SJSA1 (cell line): ENCODE data around the gene PLD4. TPM values are rescaled to one million over a fixed set of nuclear protein-coding genes. Genes with fewer than 3 reads are reported as not detected.
"Not testable (repeated sequence)": the region's sequence is repeated elsewhere in the genome, so short reads cannot be mapped to it uniquely, and the experiment has no call there.

Experiments used
- DNase-seq, 2 experiments: peaks; one replicate each; pipeline ENCODE4 v3.0.0-alpha.2; 2015 to 2020; ENCODE audit warnings: low spot score in 2 of 2, low read depth in 1 of 2
- H3K27ac ChIP-seq: fragments of 250-450 bp; sonication (Bioruptor Pico); 2 replicates; pipeline ENCODE4 v1.5.1; 2020; ENCODE audit warnings: mild to moderate bottlenecking, moderate library complexity
- H3K27me3 ChIP-seq: fragments of 250-450 bp; sonication (Bioruptor Pico); replicated peaks from 2 replicates; pipeline ENCODE4 v1.5.1; 2020; ENCODE audit warnings: mild to moderate bottlenecking, moderate library complexity
- H3K36me3 ChIP-seq: fragments of 250-450 bp; sonication (Bioruptor Pico); 2 replicates; pipeline ENCODE4 v1.5.1; 2020; ENCODE audit warnings: mild to moderate bottlenecking
- H3K4me1 ChIP-seq: fragments of 250-450 bp; sonication (Bioruptor Pico); replicated peaks from 2 replicates; pipeline ENCODE4 v1.6.1; 2021; ENCODE audit warnings: mild to moderate bottlenecking
- H3K4me3 ChIP-seq: fragments of 250-450 bp; sonication (Bioruptor Pico); 2 replicates; pipeline ENCODE4 v1.5.1; 2020; ENCODE audit warnings: mild to moderate bottlenecking
- H3K9me3 ChIP-seq: fragments of 250-450 bp; sonication (Bioruptor Pico); replicated peaks from 2 replicates; pipeline ENCODE4 v1.5.1; 2020; ENCODE audit warnings: mild to moderate bottlenecking
- total RNA-seq: library from RNA; depleted of rRNA; stranded (reverse); fragments of >200 nt; shearing (Covaris generic); gene quantifications from 2 replicates; pipeline ENCODE4 v1.2.3, GENCODE V29; 2014

Gene PLD4
- total RNA-seq, 1 experiment from 2014 or later: not detected

DNA sequence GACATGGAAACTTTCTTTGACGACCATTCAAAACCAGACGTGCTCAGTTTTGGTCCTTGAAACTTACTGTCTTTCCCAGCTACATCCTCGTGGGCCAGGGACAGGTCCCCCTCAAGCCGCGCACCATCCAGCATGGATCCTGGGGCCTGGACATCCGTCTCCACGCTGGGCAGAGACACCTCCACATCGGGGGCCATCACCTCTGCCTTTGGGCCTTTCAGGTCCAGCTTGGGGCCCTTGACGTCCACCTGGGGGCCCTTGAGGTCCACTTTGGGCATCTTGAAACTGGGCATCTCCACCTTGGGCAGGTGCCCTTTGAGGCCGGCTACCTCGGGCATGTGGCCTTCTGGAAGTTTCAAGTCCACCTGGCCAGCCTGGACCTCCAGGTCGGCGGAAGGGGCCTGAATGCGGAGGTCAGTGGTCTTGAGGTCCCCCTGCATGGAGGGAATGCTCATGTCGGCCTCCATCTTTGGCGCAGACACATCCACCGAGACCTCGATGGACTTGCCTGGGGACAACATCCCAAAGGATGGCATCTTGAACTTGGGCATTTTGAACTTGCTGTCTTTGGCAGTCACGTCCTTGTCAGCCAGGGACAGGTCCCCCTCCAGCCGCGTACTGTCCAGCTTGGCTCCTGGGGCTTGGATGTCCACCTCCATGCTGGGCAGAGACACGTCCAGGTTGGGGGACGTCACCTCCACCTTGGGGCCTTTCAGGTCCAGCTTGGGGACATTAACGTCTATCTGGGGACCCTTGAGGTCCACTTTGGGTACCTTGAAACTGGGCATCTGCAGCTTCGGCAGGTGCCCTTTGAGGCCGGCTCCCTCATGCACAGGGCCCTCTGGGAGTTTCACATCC, 17.1 kb downstream of the PLD4 start:
- Histone ChIP-seq H3K4me1 (no peaks in the 10 kb centered on the region), H3K36me3 (no peaks in the 10 kb centered on the region), H3K27me3 (no peaks in the 10 kb centered on the region), H3K9me3 (no peaks in the 10 kb centered on the region), H3K27ac (no peak overlapping the region), H3K4me3 (no peak overlapping the region)
- no peak for DNase-seq

DNA sequence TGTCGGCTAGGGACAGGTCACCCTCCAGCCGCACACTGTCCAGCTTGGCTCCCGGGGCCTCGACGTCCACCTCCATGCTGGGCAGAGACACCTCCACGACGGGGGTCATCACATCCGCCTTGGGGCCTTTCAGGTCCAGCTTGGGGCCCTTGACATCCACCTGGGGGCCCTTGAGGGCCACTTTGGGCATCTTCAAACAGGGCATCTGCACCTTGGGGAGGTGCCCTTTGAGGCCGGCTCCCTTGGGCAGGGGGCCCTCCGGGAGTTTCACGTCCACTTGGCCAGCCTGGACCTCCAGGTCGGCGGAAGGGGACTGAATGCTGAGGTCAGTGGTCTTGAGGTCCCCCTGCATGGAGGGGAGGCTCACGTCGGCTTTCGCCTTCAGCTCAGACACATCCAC, 17.9 kb downstream of the PLD4 start:
- H3K36me3 ChIP-seq: no peaks in the 10 kb centered on the region
- H3K9me3 ChIP-seq: no peaks in the 10 kb centered on the region
- no peak overlapping the region for H3K27ac ChIP-seq
- H3K4me1 ChIP-seq: no peaks in the 10 kb centered on the region
- no peaks in the 10 kb centered on the region for H3K27me3 ChIP-seq
- H3K4me3 ChIP-seq: no peak overlapping the region
- DNase-seq: no peak

DNA sequence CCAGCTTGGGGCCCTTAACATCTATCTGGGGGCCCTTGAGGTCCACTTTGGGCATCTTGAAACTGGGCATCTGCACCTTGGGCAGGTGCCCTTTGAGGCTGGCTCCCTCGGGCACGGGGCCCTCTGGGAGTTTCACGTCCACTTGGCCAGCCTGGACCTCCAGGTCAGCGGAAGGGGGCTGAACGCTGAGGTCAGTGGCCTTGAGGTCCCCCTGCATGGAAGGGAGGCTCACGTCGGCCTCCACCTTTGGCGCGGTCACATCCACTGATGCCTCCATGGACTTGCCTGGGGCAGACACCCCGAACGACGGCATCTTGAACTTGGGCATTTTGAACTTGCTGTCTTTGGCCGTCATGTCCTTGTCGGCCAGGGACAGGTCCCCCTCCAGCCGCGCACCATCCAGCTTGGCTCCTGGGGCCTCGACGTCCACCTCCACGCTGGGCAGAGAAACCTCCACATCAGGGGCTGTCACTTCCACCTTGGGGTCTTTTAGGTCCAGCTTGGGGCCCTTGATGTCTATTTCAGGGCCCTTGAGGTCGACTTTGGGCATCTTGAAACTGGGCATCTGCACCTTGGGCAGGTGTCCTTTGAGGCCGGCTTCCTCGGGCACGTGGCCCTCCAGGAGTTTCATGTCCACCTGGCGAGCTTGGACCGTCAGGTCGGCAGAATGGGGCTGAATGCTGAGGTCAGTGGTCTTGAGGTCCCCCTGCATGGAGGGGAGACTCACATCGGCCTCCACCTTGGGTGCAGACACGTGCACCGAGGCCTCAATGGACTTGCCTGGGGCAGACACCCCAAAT, 18.7 kb downstream of the PLD4 start:
- not testable (repeated sequence) for H3K27me3 ChIP-seq, H3K9me3 ChIP-seq, DNase-seq, H3K4me1 ChIP-seq, H3K4me3 ChIP-seq, H3K36me3 ChIP-seq, H3K27ac ChIP-seq

DNA sequence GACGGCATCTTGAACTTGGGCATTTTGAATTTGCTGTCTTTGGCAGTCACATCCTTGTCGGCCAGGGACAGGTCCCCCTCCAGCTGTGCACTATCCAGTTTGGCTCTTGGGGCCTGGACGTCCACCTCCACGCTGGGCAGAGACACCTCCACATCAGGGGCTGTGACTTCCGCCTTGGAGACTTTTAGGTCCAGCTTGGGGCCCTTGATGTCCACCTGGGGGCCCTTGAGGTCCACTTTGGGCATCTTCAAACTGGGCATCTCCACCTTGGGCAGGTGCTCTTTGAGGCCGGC, 19.3 kb downstream of the PLD4 start:
- H3K9me3 ChIP-seq, H3K4me3 ChIP-seq, H3K4me1 ChIP-seq, H3K27me3 ChIP-seq, H3K36me3 ChIP-seq, H3K27ac ChIP-seq, DNase-seq: not testable (repeated sequence)

DNA sequence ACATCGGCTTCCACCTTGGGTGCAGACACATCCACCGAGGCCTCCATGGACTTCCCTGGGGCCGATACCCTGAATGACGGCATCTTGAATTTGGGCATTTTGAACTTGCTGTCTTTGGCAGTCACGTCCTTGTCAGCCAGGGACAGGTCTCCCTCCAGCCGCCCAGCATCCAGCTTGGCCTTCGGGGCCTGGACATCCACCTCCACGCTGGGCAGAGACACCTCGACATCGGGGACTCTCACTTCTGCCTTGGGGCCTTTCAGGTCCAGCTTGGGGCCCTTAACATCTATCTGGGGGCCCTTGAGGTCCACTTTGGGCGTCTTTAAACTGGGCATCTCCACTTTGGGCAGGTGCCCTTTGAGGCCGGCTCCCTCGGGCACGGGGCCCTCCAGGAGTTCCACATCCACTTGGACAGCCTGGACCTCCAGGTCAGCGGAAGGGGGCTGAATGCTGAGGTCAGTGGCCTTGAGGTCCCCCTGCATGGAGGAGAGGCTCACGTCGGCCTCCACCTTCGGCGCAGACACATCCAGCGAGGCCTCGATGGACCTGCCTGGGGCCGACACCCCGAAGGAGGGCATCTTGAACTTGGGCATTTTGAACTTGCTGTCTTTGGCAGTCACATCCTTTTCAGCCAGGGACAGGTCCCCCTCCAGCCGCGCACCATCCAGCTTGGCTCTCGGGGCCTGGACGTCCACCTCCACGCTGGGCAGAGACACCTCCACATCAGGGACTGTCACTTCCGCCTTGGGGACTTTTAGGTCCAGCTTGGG, 19.9 kb downstream of the PLD4 start:
- not testable (repeated sequence) for H3K27me3 ChIP-seq, DNase-seq, H3K4me1 ChIP-seq, H3K4me3 ChIP-seq, H3K36me3 ChIP-seq, H3K9me3 ChIP-seq, H3K27ac ChIP-seq

DNA sequence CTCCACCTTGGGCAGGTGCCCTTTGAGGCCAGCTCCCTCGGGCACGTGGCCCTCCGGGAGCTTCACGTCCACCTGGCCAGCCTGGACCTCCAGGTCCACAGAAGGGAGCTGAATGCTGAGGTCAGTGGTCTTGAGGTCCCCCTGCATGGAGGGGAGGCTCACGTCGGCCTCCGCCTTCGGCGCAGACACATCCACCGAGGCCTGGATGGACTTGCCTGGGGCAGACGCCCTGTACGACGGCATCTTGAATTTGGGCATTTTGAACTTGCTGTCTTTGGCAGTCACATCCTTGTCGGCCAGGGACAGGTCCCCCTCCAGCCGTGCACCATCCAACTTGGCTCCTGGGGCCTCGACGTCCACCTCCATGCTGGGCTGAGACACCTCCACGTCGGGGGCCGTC, 20.6 kb downstream of the PLD4 start:
- not testable (repeated sequence) for DNase-seq, H3K4me1 ChIP-seq, H3K4me3 ChIP-seq, H3K36me3 ChIP-seq, H3K9me3 ChIP-seq, H3K27ac ChIP-seq, H3K27me3 ChIP-seq

DNA sequence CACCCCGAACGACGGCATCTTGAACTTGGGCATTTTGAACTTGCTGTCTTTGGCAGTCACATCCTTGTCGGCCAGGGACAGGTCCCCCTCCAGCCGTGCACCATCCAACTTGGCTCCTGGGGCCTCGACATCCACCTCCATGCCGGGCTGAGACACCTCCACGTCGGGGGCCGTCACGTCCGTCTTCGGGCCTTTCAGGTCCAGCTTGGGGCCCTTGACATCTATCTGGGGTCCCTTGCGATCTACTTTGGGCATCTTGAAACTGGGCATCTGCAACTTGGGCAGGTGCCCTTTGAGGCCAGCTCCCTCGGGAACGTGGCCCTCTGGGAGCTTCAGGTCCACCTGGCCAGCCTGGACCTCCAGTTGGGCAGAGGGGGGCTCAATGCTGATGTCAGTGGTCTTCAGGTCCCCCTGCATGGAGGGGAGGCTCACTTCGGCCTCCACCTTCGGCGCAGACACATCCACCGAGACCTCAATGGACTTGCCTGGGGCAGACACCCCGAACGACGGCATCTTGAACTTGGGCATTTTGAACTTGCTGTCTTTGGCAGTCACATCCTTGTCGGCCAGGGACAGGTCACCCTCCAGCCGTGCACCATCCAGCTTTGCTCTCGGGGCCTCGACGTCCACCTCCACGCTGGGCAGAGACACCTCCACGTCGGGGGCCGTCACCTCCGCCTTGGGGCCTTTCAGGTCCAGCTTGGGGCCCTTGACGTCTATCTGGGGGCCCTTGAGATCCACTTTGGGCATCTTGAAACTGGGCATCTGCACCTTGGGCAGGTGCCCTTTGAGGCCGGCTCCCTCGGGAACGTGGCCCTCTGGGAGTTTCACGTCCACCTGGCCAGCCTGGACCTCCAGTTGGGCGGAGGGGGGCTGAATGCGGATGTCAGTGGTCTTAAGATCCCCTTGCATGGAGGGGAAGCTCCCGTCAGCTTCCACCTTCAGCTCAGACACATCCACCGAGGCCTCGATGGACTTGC, 21.6 kb downstream of the PLD4 start:
- H3K27me3 ChIP-seq, H3K4me3 ChIP-seq, H3K36me3 ChIP-seq, H3K4me1 ChIP-seq, H3K9me3 ChIP-seq, H3K27ac ChIP-seq, DNase-seq: not testable (repeated sequence)

DNA sequence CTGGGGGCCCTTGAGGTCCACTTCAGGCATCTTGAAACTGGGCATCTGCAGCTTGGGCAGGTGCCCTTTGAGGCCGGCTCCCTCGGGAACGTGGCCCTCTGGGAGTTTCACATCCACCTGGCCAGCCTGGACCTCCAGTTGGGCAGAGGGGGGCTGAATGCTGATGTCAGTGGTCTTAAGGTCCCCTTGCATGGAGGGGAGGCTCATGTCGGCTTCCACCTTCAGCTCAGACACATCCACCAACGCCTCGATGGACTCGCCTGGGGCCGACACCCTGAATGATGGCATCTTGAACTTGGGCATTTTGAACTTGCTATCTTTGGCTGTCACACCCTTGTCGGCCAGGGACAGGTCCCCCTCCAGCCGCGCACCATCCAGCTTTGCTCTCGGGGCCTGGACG, 22.5 kb downstream of the PLD4 start:
- not testable (repeated sequence) for H3K27ac ChIP-seq, DNase-seq, H3K36me3 ChIP-seq, H3K4me1 ChIP-seq, H3K4me3 ChIP-seq, H3K9me3 ChIP-seq, H3K27me3 ChIP-seq

DNA sequence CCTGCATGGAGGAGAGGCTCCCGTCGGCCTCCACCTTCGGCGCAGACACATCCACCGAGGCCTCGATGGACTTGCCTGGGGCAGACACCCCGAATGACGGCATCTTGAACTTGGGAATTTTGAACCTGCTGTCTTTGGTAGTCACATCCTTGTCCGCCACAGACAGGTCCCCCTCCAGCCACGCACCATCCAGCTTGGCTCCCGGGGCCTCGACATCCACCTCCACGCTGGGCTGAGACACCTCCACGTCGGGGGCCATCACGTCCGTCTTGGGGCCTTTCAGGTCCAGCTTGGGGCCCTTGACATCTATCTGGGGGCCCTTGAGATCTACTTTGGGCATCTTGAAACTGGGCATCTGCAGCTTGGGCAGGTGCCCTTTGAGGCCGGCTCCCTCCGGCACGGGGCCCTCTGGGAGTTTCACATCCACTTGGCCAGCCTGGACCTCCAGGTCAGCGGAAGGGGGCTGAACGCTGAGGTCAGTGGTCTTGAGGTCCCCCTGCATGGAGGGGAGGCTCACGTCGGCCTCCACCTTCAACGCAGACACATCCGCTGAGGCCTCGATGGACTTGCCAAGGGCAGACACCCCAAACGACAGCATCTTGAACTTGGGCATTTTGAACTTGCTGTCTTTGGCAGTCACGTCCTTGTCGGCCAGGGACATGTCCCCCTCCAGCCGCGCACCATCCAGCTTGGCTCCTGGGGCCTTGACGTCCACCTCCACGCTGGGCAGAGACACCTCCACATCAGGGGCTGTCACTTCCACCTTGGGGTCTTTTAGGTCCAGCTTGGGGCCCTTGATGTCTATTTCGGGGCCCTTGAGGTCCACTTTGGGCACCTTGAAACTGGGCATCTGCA, 23.4 kb downstream of the PLD4 start:
- not testable (repeated sequence) for H3K9me3 ChIP-seq, DNase-seq, H3K4me1 ChIP-seq, H3K27me3 ChIP-seq, H3K36me3 ChIP-seq, H3K4me3 ChIP-seq, H3K27ac ChIP-seq

DNA sequence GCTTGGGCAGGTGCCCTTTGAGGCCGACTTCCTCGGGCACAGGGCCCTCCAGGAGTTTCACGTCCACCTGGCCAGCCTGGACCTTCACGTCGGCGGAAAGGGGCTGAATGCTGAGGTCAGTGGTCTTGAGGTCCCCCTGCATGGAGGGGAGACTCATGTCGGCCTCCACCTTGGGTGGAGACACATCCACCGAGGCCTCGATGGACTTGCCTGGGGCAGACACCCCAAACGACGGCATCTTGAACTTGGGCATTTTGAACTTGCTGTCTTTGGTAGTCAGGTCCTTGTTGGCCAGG, 24.0 kb downstream of the PLD4 start:
- Histone ChIP-seq H3K9me3 (no peaks in the 10 kb centered on the region), H3K36me3 (no peaks in the 10 kb centered on the region), H3K4me1 (no peaks in the 10 kb centered on the region), H3K27ac (no peak overlapping the region), H3K27me3 (no peaks in the 10 kb centered on the region), H3K4me3 (no peak overlapping the region)
- no peak for DNase-seq

DNA sequence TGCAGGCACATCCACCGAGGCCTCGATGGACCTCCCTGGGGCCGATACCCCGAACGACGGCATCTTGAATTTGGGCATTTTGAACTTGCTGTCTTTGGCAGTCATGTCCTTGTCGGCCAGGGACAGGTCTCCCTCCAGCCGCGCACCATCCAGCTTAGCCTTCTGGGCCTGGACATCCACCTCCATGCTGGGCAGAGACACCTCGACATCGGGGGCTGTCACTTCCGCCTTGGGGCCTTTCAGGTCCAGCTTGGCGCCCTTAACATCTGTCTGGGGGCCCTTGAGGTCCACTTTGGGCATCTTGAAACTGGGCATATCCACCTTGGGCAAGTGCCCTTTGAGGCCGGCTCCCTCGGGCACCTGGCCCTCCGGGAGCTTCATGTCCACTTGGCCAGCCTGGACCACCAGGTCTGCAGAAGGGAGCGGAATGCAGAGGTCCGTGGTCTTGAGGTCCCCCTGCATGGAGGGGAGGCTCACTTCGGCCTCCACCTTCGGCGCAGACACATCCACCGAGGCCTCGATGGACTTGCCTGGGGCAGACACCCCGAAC, 24.8 kb downstream of the PLD4 start:
- H3K27ac ChIP-seq: not testable (repeated sequence)

DNA sequence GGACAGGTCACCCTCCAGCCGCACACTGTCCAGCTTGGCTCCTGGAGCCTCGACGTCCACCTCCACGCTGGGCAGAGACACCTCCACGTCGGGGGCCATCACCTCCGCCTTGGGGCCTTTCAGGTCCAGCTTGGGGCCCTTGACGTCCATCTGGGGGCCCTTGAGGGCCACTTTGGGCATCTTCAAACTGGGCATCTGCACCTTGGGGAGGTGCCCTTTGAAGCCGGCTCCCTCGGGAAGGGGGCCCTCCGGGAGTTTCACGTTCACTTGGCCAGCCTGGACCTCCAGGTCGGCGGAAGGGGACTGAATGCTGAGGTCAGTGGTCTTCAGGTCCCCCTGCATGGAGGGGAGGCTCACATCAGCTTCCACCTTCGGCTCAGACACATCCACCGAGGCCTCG, 25.3 kb downstream of the PLD4 start:
- no peak for DNase-seq
- no peaks in the 10 kb centered on the region for H3K9me3 ChIP-seq
- no peaks in the 10 kb centered on the region for H3K36me3 ChIP-seq
- H3K4me3 ChIP-seq: no peak overlapping the region
- no peak overlapping the region for H3K27ac ChIP-seq
- no peaks in the 10 kb centered on the region for H3K4me1 ChIP-seq
- H3K27me3 ChIP-seq: no peaks in the 10 kb centered on the region

More for the DNA sequence above, 24.8 kb downstream of the PLD4 start:
- H3K4me1 ChIP-seq, H3K4me3 ChIP-seq, H3K9me3 ChIP-seq, H3K27me3 ChIP-seq, DNase-seq, H3K36me3 ChIP-seq: not testable (repeated sequence)
